Muscle layer of duodenum (tissue), 2 donors: ENCODE measurements around the gene WNK3.

Source experiments
- H3K27ac ChIP-seq: one replicate; pipeline ENCODE4 v1.7.0; 2013; ENCODE audit warnings: mild to moderate bottlenecking, low read length
- H3K27me3 ChIP-seq: one replicate; pipeline ENCODE4 v1.7.0; 2013; ENCODE audit warnings: low read depth, mild to moderate bottlenecking, control low read depth, low read length
- H3K36me3 ChIP-seq, 2 donors: one replicate each; pipeline ENCODE4 v1.7.0; 2013; ENCODE audit warnings: low read length in 2 of 2, control low read depth in 1 of 2, mild to moderate bottlenecking in 1 of 2; ENCODE audit not compliant: insufficient read depth in 2 of 2, control insufficient read depth in 1 of 2
- H3K4me1 ChIP-seq, 2 donors: one replicate each; pipeline ENCODE4 v1.7.0; 2013; ENCODE audit warnings: low read length in 2 of 2, mild to moderate bottlenecking in 2 of 2, control low read depth in 1 of 2, moderate library complexity in 1 of 2; ENCODE audit not compliant: insufficient read depth in 2 of 2, control insufficient read depth in 1 of 2
- H3K4me3 ChIP-seq, 2 donors: one replicate each; pipeline ENCODE4 v1.7.0; 2013; ENCODE audit warnings: low read length in 2 of 2, low read depth in 1 of 2, mild to moderate bottlenecking in 1 of 2
- H3K9me3 ChIP-seq, 2 donors: one replicate each; pipeline ENCODE4 v1.7.0; 2013; ENCODE audit warnings: low read length in 2 of 2, control low read depth in 1 of 2, mild to moderate bottlenecking in 1 of 2; ENCODE audit not compliant: control insufficient read depth in 1 of 2
- donor health status: healthy.

The WNK3 gene

DNA sequence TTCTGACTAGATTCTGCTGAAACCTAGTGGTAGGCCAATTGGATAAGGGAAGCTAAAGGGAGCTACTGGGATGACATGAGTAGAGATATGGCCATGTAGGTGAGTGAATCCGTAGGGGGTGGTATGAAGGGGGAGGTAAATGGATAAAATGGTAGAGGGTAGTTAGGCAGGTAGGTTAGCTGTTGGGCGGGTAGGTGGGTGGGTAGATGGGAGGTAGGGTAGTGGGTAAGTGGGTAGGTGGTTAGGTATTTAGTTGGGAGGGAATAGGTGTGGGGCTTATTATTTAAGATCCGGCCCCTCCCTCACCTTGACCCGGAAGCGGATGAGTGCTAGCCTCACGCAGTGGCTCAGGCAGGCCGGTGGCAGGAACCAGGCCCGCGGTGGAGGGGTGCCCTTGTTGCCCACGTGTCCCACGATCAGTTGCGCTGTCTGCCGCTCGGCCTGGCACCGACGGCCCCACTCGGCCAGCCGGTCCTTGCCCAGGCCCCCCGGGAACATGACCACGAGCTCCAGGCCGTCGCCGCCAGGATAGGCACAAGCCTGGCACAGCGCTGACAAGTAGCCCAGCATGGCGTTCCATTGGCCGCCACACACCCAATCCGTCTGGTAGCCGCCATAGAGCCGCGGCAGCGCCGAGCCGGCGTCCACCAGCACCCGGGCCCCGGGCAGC, 175.5 kb downstream of the WNK3 start:
- Histone ChIP-seq H3K4me1 (peaks cover 0 to 29% of the 10 kb centered on the region in 2 donors), H3K27me3 (no peaks in the 10 kb centered on the region), H3K36me3 (no peaks in the 10 kb centered on the region), H3K9me3 (no peaks in the 10 kb centered on the region), H3K27ac (peak overlapping the region; percentile 75), H3K4me3 (peak overlapping the region; percentile 77 to 84)

DNA sequence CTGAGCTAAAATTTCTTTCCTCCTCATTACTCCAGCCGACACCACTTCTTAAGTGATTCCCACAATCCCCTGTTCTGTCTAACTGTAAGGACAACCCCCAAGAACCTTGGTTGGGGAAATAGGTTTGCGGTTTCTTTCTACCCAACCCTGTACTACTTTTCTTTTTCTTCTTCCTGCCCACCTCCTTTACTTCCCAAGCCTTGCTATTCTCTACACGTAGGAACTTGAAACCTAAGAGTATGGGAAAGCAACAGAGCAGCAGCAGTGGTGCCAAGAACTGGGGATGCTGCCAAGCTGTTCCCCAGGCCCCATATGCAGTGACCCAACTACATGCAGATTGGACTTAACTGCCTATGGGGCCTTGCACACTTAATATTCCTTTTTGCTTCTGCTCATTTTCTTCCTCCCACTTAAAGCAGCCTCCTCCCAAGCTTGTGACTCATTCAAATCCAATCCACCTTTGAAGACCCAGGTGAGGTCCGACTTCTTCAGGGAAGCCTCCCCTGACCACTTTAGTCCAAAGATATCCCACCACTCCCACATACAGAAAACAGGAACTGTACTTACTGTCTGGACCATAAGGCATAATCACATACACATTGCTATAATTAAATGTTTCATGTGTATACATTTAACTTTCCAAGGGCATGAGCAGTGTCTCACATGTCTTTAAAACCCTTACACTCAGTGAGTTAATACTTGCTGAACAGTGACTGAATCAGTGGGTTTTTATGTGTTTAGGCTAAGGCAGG, 176.5 kb downstream of the WNK3 start:
- H3K27ac ChIP-seq, result peak overlapping the region; percentile 75
- H3K9me3 ChIP-seq, result no peaks in the 10 kb centered on the region
- no peaks in the 10 kb centered on the region for H3K36me3 ChIP-seq
- H3K27me3 ChIP-seq, result no peaks in the 10 kb centered on the region
- H3K4me3 ChIP-seq, result peak overlapping the region; percentile 77 to 84
- peaks cover 0 to 33% of the 10 kb centered on the region in 2 donors for H3K4me1 ChIP-seq

DNA sequence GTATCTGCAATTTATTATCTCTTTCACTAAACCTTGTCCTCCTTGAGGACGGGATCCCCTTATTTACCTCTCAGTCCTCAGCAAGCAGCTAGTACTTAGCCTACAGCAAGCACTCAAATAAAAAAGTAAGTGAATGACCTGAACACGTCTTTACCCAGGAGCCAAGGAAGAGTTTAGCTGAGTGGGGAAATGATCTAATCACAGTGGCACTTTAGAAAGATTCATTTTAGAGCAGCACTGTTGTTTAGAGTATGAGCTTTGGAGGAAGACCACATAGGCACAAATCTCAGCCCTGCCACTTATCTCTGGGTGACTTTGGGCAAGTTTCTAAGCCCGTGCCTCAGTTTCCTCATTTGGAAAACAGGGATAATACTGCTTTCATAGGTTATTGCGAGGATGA, 177.4 kb downstream of the WNK3 start:
- H3K36me3 ChIP-seq, result no peaks in the 10 kb centered on the region
- H3K4me3 ChIP-seq, result peak overlapping the region in 1 of 2 donors; percentile 77
- no peaks in the 10 kb centered on the region for H3K9me3 ChIP-seq
- peak overlapping the region; percentile 4 for H3K27ac ChIP-seq
- H3K27me3 ChIP-seq, result no peaks in the 10 kb centered on the region
- peaks cover 0 to 33% of the 10 kb centered on the region in 2 donors for H3K4me1 ChIP-seq

DNA sequence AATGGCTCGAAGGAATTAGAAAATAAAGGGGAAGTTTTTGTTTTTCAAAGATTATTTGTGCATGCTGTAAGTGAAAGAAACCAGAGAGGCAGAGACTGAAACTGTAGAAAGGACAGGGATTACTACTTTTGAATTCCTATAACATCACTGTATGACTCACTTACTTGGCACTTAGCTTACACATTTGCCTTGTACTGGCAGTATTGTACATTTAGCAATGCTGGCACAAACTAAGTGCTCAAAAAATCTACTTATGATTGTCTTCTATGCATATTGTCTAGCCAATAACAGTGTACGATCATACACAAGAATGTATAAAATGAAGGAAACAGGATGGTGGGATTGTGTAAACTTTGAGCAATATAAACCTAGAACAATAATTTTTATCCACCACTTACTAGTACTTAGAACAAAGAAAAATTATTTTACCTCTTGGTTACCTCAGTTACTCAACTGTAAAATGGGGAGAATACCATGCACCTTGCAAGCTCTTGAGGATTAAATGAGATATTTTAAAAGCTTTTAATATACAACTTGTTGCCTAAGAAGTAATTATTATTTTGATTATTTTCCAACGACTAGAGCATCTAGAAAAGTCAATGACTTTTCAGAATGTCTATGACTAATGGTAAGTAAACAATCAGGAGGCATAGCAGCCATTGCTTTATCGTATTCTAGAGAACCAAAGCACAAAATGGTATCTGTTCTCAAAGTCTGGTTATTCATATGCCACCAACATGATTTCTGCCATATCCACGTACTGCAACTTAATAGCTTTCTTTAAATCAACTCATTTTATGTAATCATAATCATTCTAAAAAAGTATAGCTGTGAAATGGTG, 179.5 kb downstream of the WNK3 start:
- Histone ChIP-seq H3K4me1 (peaks cover 0 to 33% of the 10 kb centered on the region in 2 donors), H3K9me3 (no peaks in the 10 kb centered on the region), H3K4me3 (no peak overlapping the region), H3K27ac (peak overlapping the region; percentile 4), H3K36me3 (no peaks in the 10 kb centered on the region), H3K27me3 (no peaks in the 10 kb centered on the region)

DNA sequence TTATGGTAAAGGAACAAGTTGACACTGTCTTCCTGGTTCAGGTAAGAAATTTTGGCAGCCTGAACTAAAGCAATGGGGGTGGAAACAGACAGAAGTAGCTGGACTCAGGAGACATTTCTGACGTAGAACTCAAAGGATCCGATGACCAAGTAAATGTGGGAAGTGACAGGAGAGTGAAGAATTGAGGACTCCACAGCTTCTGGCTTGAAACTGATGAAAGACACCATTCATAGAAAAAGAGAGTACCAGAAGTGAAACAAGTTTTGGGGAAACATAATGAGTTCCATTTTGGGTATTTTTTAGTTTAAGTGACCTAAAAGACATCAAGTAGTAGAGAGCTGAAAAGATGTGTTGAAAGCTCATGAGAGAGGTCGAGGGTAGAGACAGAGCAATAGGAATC, 180.5 kb downstream of the WNK3 start:
- Histone ChIP-seq H3K9me3 (no peaks in the 10 kb centered on the region), H3K27ac (no peak overlapping the region), H3K27me3 (no peaks in the 10 kb centered on the region), H3K36me3 (no peaks in the 10 kb centered on the region), H3K4me3 (no peak overlapping the region), H3K4me1 (peaks cover 0 to 33% of the 10 kb centered on the region in 2 donors)

DNA sequence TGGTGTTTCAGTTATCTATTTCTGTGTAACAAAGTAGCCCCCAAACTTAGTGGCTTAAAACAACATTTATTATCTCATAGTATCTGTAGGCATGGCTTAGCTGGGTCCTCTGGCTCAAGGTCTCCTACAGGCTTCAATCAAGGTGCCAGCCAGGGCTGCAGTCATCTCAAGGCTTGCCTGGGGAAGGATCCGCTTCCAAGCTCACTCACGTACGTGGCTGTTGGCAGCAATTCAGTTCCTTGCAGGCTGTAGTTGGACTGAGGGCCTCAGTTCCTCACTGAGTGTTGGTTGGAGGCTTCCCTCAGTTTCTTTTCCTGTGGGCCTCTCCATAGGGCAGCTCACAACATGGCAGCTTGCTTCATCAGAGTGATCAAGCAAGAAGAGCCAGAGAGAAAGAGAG, 184.1 kb downstream of the WNK3 start:
- Histone ChIP-seq H3K4me3 (no peak overlapping the region), H3K4me1 (peaks cover 0 to 5% of the 10 kb centered on the region in 2 donors), H3K27me3 (no peaks in the 10 kb centered on the region), H3K36me3 (no peaks in the 10 kb centered on the region), H3K27ac (no peak overlapping the region), H3K9me3 (no peaks in the 10 kb centered on the region)

DNA sequence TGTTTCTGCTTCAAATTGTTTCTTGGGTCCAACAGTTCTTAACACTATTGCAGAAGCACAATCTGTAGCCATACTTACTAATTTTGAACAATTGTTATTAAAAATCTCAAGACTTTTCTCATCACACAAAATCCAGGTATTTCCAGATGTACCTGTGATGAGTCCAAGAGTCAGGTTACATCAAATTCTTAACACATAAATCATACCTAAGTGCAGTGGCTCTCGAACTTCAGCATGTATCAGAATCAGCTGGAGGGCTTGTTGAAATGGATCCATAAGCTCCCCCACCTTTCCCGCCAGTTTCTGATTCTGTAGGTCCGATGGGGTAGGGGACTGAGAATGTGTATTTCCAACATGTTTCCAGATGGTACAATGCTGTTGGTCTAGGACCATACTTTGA, 185.4 kb downstream of the WNK3 start:
- no peaks in the 10 kb centered on the region for H3K9me3 ChIP-seq
- peaks cover 0 to 4% of the 10 kb centered on the region in 2 donors for H3K4me1 ChIP-seq
- no peak overlapping the region for H3K4me3 ChIP-seq
- H3K27me3 ChIP-seq, result no peaks in the 10 kb centered on the region
- H3K27ac ChIP-seq, result no peak overlapping the region
- H3K36me3 ChIP-seq, result no peaks in the 10 kb centered on the region

DNA sequence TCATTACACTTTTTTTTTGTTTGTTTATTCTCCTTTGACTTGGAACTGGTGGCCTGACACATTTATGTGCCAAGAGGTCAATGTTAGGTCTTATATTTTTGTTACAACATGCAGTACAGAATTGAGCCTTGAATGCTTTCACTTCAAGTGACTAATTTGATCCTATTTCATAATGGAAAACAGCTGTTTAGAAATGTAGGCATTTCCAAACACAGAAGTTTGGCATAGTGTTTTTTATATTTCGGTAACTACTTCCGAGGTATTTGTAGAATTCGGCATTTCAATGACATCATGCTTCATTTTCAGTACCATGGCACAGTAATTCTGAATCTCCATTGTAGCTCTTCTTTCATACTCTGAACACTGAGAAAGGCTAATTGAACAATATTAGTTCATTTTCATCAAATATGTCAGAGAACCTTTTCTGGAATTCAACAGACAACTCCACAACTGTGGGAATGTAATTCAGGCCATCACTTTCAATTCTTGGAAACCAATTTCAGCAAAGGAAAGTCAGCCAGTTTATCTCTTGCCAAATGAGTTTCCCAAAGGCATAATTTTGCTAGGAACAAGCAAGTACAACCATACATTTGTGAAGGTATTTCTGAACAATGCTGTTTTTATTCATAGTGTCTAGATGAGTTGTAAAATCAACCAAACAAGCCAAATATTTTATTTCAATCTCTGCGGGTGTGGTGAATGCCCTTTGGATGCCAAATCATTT, 186.2 kb downstream of the WNK3 start:
- Histone ChIP-seq H3K27me3 (no peaks in the 10 kb centered on the region), H3K36me3 (no peaks in the 10 kb centered on the region), H3K4me1 (no peaks in the 10 kb centered on the region), H3K4me3 (no peak overlapping the region), H3K27ac (no peak overlapping the region), H3K9me3 (no peaks in the 10 kb centered on the region)

DNA sequence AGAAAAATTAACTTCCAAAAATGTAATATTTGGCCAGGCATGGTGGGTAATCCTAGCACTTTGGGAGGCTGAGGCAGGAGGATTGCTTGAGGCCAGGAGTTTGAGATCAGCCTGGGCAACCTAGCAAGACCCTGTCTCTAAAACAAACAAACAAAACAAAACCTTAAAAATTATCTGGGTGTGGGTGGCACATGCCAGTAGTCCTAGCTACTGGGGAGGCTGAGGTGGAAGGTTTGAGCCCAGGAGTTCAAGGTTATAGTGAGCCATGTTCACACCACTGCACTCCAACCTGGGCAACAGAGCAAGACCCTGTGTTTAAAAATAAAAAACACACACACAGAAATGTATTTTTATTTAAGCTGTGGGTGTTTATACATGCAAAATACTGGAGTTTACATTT, 186.8 kb downstream of the WNK3 start:
- Histone ChIP-seq H3K36me3 (no peaks in the 10 kb centered on the region), H3K4me3 (no peak overlapping the region), H3K9me3 (no peaks in the 10 kb centered on the region), H3K4me1 (no peaks in the 10 kb centered on the region), H3K27me3 (no peaks in the 10 kb centered on the region), H3K27ac (no peak overlapping the region)

DNA sequence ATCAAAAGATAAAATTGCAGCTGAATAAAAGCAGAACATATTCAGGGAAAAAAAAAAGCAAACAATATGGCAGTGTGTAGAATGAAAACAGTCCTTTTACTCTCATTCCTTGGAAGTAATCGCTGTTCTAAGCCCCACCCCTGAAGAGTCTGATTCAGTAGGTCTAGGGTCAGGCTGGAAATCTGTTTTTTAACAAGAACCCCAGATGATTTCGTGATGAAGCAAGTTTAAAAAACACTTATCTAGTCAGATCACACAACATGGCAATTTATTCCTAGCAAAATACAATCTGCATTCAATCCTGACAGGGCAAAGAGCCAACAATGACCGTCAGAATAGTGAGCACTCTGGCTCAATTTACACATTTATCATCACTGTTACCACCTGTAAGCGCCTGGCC, 190.9 kb downstream of the WNK3 start:
- Histone ChIP-seq H3K27me3 (no peaks in the 10 kb centered on the region), H3K9me3 (no peaks in the 10 kb centered on the region), H3K4me1 (no peaks in the 10 kb centered on the region), H3K4me3 (no peak overlapping the region), H3K36me3 (no peaks in the 10 kb centered on the region), H3K27ac (no peak overlapping the region)

DNA sequence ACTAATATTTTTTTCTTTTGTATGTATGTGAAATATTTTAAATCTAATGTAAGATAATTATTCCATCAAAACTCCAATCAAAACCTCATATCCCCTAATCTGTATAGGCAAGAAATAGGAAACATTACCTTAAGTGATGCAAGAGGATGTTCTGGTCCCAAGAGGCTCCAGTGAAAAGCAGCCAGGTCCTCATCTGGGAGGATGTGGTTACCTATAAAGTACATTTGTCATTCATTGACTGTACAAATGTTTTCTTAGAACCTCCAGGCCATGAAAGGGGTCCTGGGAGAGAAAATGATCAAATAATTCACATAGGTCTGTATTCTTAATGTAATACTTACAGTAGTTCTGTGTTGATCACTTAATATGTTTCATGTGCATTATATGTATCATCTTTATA, 200.3 kb downstream of the WNK3 start:
- no peak overlapping the region for H3K27ac ChIP-seq
- H3K27me3 ChIP-seq, result no peaks in the 10 kb centered on the region
- no peaks in the 10 kb centered on the region for H3K9me3 ChIP-seq

More for the DNA sequence above, 200.3 kb downstream of the WNK3 start:
- H3K4me1 ChIP-seq, result no peaks in the 10 kb centered on the region
- H3K36me3 ChIP-seq, result no peaks in the 10 kb centered on the region
- no peak overlapping the region for H3K4me3 ChIP-seq
